ENCODE data around the gene KCTD19.
A peak's percentile ranks its signal among the peaks of the same experiment; 100 is the strongest.

Gene KCTD19

DNA sequence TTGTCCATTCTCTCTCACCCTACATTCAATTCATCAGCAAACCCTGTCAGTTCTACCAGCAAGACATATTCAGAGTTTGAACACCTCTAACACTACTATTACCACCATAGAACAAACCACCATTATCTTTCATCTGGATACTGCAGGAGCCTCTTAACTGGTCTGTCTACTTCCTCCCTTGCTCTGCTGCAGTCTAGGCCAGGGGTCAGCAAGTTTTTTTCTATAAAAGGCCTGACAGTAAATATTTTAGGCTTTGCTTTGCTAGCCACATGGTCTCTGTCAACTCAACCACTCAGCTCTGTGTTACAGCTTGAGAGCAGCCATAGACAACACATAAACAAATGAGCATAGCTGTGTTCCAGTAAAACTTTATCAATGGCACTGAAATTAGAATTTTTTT lies 13.8 kb downstream of the KCTD19 start:
- no peak for DNase-seq

DNA sequence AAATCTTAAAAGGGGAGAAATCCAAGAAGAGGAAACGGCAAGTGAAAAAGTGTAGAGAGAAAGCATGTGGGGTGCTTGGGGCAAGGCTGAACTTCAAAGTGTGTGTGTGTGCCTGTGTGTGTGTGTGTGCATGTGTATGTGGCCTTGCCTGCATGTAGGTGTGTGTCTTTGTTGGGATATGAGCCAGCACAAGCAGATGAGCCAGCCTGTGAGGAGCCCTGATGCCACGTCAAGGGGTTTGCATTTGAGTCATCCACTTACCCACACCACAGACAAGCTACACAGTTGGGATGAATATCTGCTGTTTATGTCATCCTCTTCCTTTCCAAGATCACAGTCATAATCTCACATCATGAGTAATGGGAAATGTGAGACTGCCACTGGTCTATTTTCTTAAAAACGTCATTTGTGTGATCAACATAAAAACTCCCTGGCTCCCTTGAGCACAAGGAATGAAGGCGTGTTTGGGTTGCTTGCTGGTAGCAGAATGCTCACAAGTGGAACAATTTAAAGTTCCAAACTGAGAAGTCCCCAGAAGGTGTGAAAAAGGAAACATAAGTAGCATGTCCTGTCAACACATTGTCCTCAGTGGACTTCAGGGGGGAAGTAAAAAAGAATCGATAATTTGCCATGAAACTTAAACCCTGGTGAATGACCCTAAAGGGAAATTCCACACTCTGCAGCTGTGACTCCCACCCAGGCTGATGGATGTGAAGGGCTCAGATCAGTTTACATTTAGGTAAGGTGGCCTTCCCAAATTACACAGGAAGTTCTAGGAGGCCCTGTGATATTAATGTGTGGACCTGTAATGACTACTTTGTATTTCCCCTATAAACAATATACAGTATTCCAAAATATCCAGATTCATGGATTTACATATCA lies 14.7 kb downstream of the KCTD19 start:
- DNase-seq = peak; percentile 77 to 85

DNA sequence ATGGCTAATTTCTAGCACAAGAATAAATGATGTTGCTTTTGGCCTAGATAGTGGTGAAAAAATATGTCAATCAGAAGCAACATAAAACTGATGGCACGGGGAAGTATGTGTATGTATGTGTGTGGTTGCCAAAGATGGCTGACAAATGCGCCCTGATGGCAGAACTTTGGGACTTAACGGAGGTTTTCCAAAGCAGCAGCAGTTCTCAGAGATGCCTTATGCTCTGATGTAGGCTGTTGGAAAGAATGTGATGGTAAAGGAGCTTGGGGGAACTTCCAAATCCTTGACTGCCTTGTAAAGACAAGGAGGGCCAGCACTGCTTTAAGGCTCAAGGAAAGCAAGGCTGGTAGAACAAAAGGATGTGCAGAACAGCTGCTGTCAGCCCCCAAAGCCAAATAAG lies 16.0 kb downstream of the KCTD19 start:
- no peak for DNase-seq

- no peak for DNase-seq
Measured at GRCh38 chr16:67305216-67306071, 21.1 kb downstream of the KCTD19 start.

DNA sequence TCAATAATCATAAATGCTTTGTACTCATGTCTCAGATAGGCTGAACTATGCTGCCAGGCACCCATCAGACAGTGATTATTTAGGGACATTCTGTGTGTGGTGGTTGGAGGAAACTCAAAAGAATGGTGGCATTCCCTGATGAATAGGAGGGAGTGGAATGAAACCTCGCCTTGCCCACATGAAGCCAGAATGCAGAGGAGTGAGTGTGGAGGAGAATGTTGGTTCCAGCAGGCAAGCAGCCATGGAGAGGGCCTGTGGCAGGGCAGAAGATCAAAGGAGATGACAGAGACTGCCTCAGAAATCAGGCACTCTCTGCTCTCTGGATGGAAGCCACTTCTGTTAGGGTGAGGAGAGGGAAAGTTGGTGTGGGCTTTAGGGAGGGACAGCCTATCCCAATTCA lies 22.5 kb downstream of the KCTD19 start:
- DNase-seq = no peak

DNA sequence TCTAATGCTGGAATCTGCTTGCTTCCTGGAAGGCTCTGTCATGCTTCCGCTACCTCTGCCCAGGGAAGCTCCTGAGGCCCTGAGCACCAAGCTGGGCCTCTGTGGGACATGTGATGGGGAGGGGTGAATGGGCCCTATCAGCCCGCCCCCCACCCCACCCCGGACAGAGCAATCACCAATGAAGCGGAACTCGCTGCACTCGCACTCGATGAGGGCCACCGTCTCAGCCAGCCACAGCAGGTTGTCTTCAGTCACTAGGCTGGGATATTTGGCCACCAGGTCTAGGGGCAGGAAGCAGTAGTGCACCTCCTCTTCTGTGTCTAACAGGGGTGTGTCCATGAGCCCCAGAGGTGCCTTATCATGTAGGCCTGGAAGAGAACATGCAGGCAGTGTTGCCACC lies 23.6 kb downstream of the KCTD19 start:
- no peak for DNase-seq

DNA sequence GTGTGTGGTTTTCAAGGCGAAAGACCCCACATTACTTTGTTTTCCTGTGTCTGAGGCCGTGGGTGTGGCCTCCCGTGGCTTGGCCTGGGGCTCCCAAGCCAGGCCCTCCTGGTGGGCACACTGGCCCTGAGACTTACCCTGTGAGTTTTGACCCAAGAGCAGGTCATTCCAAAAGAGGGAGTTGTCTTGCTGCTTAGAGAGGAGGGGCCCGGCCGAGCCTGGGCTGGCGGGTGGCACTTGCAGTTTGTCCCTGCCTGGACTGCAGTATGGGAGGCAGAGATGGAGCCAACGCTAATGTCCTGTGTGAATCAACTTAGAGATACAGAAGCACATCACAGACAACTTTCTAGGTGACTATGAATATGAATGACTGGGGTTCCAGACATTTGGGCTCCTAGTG lies 24.5 kb downstream of the KCTD19 start:
- DNase-seq = no peak

GRCh38 chr16:67301080-67301782 lies 25.3 kb downstream of the KCTD19 start:
- DNase-seq = no peak

GRCh38 chr16:67299269-67299668 lies 27.3 kb downstream of the KCTD19 start:
- no peak for DNase-seq

- no peak for DNase-seq
Measured at GRCh38 chr16:67298277-67298676, 28.3 kb downstream of the KCTD19 start.

GRCh38 chr16:67296420-67296819 lies 30.1 kb downstream of the KCTD19 start:
- DNase-seq = no peak

DNA sequence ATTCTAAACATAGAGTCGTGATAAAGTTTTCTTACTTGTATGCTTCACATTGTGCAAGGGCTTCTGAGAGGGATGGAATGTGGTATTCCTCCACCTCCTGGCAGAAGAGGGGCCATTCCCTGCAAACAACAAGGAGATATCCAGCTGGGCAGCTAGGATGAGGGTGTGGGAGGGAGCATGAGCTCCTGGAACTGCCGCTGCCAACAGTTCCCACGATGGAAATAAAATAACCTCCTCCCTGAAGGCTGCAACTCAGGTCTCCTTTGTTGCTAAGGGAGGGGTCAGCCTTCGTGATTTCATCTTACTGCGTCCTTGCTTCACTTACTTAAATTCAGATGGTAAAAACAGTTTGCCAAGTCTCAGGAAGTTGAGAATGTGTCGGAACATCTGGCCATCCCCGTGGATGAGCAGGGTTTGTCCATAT lies 31.6 kb downstream of the KCTD19 start:
- DNase-seq = no peak

- no peak for DNase-seq
Measured at GRCh38 chr16:67294171-67294757, 32.3 kb downstream of the KCTD19 start.

DNA sequence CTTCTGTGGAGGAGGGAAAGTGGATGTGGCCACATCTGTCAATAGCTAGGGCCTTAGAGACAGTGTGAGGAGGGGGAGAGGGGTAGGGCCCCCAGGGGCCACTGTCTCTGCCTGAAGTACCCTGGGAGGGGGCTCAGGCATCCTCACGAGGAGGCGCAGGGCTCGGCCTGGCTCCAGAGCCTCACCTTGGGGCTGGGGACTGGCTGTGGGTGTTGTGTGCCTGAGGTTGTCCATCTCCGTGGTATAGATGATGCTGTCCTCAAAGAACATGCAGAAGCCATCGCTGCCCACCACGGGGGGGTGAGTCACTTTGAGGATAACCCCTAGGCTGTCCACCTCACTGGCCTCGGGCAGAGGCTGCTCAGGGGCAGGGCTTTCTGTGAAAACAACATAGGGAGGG lies 35.1 kb downstream of the KCTD19 start:
- DNase-seq = no peak

- DNase-seq = no peak
Measured at GRCh38 chr16:67287960-67288359, 38.6 kb downstream of the KCTD19 start.

DNA sequence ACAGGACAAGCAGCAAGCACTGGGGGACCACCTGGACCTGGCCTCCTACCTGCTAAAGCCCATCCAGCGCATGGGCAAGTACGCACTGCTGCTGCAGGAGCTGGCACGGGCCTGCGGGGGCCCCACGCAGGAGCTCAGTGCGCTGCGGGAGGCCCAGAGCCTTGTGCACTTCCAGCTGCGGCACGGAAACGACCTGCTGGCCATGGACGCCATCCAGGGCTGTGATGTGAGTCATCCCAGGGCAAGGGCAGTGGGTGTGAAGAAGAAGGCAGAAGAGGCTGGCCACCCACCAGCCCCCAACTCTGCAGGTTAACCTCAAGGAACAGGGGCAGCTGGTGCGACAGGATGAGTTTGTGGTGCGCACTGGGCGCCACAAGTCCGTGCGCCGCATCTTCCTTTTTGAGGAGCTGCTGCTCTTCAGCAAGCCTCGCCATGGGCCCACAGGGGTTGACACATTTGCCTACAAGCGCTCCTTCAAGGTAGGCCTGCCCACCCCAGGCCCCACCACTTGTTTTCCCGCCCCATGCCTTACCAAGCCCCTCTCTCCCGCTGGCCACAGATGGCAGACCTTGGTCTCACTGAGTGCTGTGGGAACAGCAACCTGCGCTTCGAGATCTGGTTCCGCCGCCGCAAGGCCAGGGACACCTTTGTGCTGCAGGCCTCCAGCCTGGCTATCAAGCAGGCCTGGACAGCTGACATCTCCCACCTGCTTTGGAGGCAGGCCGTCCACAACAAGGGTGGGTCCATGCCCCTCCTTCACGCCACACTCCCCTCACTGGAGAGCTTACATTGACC lies 39.9 kb downstream of the KCTD19 start:
- no peak for DNase-seq

- DNase-seq = no peak
Measured at GRCh38 chr16:67284699-67285646, 41.6 kb downstream of the KCTD19 start.

DNA sequence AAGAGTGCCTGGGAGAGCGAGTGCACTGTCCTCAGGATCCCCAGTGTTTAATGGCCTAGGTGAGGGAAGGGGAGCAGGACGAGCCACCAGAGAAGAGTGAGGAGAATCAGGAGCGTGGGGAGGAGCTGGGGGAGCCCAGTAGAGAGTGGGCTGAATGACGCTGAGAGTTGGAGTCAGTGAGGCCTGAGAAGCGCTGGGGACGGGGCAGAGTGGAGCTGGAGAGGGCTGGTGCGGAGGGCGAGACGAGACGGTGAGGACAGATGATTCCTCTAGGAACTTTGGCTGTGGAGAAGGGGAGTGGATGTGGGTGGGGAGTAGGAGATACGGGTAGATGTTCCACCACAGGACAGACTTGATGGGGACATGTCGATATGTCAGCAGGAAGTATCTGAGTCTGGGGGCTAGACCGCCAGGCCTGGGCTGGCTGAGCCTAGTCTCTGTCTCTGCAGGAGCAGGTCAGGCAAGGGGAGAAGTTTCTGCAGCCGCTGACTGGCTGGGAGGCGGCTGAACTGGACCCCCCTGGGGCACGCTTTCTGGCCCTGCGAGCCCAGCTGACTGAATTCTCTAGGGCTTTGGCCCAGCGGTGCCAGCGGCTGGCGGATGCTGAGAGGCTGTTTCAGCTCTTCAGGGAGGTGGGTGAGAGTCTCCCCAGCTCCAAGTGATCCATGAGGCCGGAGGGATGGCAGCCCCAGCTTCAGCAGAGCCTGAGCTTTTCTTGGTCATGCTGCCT lies 42.5 kb downstream of the KCTD19 start:
- no peak for DNase-seq

GRCh38 chr16:67283039-67283825 lies 43.3 kb downstream of the KCTD19 start:
- no peak for DNase-seq

All from stimulated activated CD4-positive, alpha-beta T cell treated with anti-CD3 and anti-CD28 coated beads, Interleukin-2, amount 100 ng/mL, for 48 hours (primary cell).